CD4-positive, alpha-beta T cell treated with Interleukin-2 at 100 ng/mL for 4 hours (primary cell): Measurements from ENCODE around the gene HNRNPA3.
"Not testable (repeated sequence)": the region's sequence is repeated elsewhere in the genome, so short reads cannot be mapped to it uniquely, and the experiment has no call there.

ENCODE experiments used
- DNase-seq: peaks from one replicate; pipeline ENCODE4 v3.0.0-alpha.2; 2020; ENCODE audit warnings: low spot score

The HNRNPA3 gene

DNA sequence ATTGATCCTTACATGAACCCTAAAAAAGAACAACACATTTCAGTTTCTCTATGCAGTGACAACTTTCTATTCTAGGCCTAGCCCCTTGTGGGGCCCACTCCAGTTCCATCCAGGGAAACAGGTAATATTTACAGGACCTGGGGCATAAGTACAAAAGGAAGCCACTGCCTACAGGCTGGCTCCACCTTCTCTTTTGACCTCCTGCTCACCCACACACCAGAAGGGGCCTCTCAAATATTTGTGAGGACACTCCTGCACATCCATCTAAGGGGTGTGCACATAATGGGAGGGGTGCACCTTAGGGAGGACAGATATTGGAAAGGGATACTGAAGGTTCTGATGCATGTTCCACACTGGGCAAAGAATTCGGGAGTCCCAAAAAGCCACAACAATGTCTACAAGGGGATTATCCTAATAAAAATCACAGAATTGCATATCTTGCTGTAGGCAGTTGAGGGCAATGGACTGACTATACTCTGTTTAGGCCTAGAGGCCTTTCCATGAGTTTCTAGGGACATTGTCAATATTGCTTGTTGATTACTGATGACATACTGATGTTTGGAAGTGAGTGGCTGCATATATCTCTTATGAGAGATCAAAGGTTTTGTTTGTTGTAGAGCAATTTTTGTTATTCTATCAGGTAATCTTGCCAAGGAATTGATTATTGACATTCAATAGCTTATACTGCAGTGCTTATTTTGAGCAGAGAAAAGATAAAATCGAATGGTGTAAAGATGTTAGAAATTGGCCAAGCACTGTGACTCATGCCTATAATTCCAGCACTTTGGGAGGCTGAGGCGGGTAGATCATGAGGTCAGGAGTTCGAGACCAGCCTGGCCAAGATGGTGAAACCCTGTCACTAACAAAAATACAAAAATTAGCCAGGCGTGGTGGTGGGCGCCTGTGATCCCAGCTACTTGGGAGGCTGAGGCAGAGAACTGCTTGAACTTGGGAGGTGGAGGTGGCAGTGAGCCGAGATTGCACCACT lies 23.8 kb upstream of the HNRNPA3 start:
- no peak for DNase-seq

DNA sequence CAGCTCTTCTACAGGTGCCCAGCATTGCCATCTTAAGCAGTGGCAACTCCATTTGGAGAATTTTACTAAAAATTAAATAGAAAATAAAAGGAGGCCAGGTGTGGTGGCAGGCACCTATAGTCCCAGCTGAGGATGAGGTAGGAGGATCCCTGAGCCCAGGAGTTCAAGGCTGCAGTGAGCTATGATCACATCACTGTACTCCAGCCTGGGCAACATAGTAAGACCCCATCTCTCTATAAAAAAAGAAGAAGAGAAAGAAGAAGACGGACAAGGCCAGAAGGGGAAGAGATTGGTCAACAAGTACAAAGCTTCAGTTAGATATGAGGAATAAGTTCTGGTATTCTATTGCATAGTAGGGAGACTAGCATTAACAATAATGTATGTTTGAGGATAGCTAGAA lies 21.7 kb upstream of the HNRNPA3 start:
- DNase-seq, result no peak

GRCh38 chr2:177192788-177193187 lies 19.8 kb upstream of the HNRNPA3 start:
- DNase-seq, result no peak

GRCh38 chr2:177193240-177193639 lies 19.4 kb upstream of the HNRNPA3 start:
- no peak for DNase-seq

GRCh38 chr2:177195194-177195593 lies 17.4 kb upstream of the HNRNPA3 start:
- DNase-seq, result no peak

DNA sequence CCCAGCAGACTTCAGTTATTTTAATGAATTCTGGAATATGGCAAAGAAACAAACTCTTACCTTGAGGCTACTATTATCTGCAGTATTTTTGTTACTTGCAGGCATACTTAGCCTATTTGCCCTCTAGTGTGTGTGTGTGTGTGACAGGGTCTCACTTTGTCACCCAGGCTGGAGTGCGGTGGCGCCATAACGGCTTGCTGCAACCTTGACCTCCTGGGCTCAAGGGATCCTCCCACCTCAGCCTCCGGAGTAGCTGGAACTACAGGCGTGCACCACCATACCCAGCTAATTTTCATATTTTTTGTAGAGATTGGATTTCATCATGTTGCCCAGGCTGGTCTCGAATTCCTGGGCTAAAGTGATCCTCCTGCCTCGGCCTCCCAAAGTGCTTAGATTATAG lies 12.2 kb upstream of the HNRNPA3 start:
- not testable (repeated sequence) for DNase-seq

DNA sequence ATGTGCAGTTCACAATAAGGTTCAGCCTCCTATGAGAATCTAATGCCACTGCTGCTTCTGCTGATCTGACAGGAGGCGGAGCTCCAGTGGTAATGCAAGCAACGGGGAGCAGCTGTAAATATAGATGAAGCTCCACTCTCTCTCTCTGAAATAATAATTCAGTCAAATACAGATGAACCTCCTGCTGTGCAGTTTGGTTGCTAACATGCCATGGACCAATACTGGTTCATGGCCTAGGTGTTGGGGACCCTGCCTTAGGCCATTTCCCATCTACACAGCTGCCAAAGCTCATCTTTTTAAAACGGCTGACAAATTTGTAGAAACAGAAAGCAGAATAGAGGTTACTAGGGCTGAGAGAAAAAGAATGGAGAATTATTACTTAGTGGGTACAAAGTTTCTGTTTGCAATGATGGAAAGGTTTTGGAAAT lies 10.7 kb upstream of the HNRNPA3 start:
- no peak for DNase-seq

DNA sequence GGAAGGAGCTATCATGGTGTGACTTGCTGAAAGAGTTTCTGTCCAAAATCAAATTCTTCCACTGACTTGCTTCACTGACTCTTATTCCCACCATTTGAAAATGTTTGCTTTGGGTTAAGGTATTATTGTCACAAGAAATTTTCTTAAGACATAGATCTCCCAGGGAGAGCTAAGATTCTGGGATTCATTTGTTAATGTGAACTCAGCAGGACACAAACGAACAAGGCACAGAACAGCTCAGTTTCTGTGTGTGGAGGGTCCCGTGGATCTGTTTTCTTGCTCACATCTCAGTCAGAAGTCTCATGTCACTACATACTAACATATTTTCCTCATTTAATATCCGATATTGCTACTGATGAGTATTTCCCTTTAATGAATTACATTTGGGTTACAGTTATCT lies 8.2 kb upstream of the HNRNPA3 start:
- DNase-seq, result no peak

GRCh38 chr2:177207101-177207500 lies 5.5 kb upstream of the HNRNPA3 start:
- DNase-seq, result no peak

- DNase-seq, result no peak
Observed at GRCh38 chr2:177211169-177211568, 1.4 kb upstream of the HNRNPA3 start.

GRCh38 chr2:177211576-177212105 lies 953 bp upstream of the HNRNPA3 start:
- DNase-seq, result no peak

GRCh38 chr2:177212891-177213856 lies 580 bp downstream of the HNRNPA3 start:
- DNase-seq, result peak; percentile 90

- DNase-seq, result no peak
Observed at GRCh38 chr2:177217247-177217843, 4.8 kb downstream of the HNRNPA3 start.

DNA sequence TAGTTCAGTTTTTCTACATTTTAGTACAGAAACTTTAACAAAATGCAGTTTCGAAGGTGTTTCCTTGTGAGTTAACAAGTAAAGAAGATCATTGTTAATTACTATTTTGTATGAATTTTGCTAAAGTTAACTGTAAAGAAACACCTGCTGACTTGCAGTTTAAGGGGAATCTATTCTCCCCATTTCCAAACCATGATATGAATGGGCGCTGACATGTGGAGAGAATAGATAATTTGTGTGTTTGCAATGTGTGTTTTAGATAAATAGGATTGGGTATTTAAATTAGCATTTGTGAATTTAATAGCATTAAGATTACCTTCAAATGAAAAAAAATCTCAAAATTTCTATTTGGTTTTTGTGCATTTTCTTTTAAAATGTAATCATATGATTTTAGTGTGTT lies 7.2 kb downstream of the HNRNPA3 start:
- not testable (repeated sequence) for DNase-seq

DNA sequence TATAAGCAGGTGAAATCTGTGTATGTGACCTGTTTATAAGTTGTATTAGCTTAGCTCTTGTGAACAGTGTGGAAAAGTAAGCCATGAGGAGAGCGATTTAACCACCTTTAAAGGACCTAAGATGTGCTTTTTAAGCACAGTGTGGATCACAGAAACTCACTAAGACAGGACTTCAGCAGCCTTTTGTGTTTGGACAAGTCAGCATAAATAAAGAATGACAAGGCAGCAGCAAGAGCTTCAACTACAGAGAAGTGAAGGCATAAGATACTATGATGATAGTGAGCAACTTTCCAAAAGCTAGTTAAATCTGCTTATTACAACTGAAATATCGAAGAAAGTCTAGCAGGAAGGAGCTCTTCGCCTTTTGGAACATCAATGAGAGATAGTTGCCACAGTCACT lies 8.9 kb downstream of the HNRNPA3 start:
- DNase-seq, result no peak

DNA sequence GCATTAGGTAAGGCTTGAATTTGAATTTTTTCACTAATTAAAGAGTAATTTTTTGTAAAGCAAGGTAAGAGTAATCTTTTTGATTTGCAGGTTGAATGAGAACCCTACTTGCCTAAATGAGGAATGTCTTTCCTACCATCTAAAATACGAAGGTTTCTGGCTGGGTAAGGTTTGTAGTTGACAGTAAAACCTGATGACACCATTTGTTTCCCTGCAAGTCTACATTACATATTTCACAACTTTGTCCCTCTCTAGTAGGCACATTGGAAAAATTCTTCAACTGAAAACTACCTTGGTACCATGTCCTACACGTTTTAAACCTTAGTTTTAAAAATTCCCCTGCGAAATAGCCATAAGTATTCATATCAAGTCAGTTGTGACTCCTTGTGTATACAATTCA lies 9.4 kb downstream of the HNRNPA3 start:
- DNase-seq, result no peak

GRCh38 chr2:177223436-177223835 lies 10.8 kb downstream of the HNRNPA3 start:
- not testable (repeated sequence) for DNase-seq

DNA sequence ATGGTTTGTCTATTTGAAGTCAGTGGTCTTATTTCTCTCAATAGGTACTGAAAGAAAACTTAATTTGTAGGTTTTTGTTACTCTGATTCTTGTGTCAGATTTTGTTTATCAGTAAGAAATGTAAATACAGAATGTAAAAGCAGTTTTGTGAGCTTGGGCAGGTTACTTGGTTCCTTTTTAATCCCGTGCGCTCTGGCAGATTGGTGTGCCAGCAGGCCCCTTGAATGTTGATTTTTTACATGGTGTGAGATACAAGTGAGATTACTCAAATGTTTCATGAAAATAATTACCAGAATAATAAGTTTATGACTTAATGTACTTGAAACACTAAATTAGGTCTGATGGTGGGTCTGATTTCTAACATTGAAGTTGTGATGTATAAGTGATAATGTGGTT lies 13.4 kb downstream of the HNRNPA3 start:
- DNase-seq, result no peak

- DNase-seq, result no peak
Observed at GRCh38 chr2:177229442-177230242, 17.0 kb downstream of the HNRNPA3 start.

GRCh38 chr2:177231270-177231669 lies 18.7 kb downstream of the HNRNPA3 start:
- DNase-seq, result no peak

DNA sequence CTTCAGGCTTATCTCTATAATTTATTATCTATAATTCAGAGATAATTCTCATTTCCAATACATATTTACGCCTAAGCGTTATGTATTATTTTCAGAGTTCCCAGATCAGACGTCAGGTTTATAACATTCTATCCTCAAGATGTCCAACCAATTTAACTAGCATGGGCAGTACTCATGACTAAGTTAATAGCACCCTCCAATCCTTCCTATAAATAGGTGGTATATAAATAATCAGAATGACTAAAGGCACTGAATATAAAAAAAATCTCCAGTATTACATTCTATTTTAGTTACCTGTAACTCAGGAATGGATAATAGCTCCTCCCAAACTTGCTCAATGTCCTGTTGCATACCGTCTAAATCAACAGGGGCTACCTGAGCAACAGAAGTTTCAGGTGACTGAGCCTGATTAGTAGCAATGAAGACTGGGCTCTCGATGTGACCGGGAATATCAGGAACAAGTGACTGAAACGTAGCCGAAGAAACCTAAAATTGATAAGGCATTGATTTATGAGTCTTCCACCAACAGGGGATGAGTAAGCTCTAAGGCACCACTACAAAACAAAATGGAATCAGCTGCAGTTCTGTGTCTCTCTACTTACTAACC lies 19.6 kb downstream of the HNRNPA3 start:
- no peak for DNase-seq
